NCI-H1092 treated with DMSO at 0.1 percent for 48 hours (cell line): ENCODE results near the gene SERPINA1.

ENCODE experiments used
- DNase-seq: peaks from one replicate; lab custom pipeline; 2025; lab: John Stamatoyannopoulos, UW

Gene SERPINA1

GRCh38 chr14:94382716-94383596, 5.4 kb downstream of the SERPINA1 start:
- DNase-seq, result no peak

GRCh38 chr14:94382099-94382715, 6.2 kb downstream of the SERPINA1 start:
- DNase-seq, result no peak

- no peak for DNase-seq
Measured at GRCh38 chr14:94381149-94382030, 7.0 kb downstream of the SERPINA1 start.

- DNase-seq, result no peak
Measured at GRCh38 chr14:94380225-94381148, 7.9 kb downstream of the SERPINA1 start.

GRCh38 chr14:94379291-94380224, 8.8 kb downstream of the SERPINA1 start:
- no peak for DNase-seq

GRCh38 chr14:94378527-94379290, 9.7 kb downstream of the SERPINA1 start:
- no peak for DNase-seq

- no peak for DNase-seq
Measured at GRCh38 chr14:94377866-94378470, 10.4 kb downstream of the SERPINA1 start.

GRCh38 chr14:94376976-94377865, 11.2 kb downstream of the SERPINA1 start:
- DNase-seq, result no peak

GRCh38 chr14:94376108-94376975, 12.1 kb downstream of the SERPINA1 start:
- DNase-seq, result no peak

- DNase-seq, result no peak
Measured at GRCh38 chr14:94375552-94376107, 12.8 kb downstream of the SERPINA1 start.

- DNase-seq, result no peak
Measured at GRCh38 chr14:94374749-94375260, 13.6 kb downstream of the SERPINA1 start.

- no peak for DNase-seq
Measured at GRCh38 chr14:94374116-94374515, 14.3 kb downstream of the SERPINA1 start.

GRCh38 chr14:94373708-94374107, 14.7 kb downstream of the SERPINA1 start:
- DNase-seq, result no peak

- no peak for DNase-seq
Measured at GRCh38 chr14:94372021-94372605, 16.3 kb downstream of the SERPINA1 start.

GRCh38 chr14:94370524-94370910, 17.9 kb downstream of the SERPINA1 start:
- DNase-seq, result no peak
